Stromal cell of bone marrow (primary cell): ENCODE results near the gene LYSMD4.
"Not testable (repeated sequence)": the region's sequence is repeated elsewhere in the genome, so short reads cannot be mapped to it uniquely, and the experiment has no call there.

ENCODE experiments used
- DNase-seq: peaks from one replicate; pipeline ENCODE4 v3.0.0-alpha.2; 2012; ENCODE audit warnings: low read depth

The LYSMD4 gene

GRCh38 chr15:99733268-99734039, at the start of gene LYSMD4:
LYSMD4 (minus strand) TSS chr15:99733437; CDS start chr15:99731999, 1,438 bp downstream.
- peak; percentile 87 for DNase-seq

DNA sequence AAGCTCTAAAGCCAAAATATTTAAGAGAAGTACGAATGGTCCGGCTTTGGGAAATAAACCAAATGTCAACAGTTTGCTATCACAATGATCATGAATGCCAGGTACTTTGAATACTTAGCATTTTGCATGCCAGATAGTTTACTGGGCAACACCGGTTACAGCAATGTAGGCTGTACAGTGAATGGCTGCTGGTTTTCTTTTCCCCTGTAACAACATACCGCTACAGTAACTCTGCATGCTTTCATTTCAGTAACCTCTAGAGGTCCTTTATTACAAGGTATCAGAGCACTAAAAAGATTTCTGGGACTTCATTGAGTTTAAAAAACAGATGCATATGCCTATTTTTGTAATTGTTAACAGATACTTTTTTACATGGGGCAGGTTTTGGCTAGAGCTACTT, 48.8 kb upstream of the LYSMD4 start:
- DNase-seq: not testable (repeated sequence)

DNA sequence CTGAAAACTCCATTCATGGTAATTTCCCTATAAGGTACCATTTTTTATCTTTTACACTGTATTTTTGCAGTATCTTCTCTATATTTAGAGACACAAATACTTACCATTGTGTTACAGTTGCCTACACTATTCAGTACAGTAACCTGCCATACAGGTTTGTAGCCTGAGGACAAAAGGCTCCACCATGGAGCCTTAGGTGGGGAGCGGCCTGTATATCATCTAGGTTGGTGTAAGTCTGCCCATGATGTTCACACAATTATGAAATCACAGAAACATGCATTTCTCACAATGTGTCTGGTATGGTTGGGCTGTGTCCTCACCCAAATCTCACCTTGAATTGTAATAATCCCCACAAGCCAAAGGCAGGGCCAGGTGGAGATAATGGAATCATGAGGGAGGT, 43.9 kb upstream of the LYSMD4 start:
- no peak for DNase-seq

DNA sequence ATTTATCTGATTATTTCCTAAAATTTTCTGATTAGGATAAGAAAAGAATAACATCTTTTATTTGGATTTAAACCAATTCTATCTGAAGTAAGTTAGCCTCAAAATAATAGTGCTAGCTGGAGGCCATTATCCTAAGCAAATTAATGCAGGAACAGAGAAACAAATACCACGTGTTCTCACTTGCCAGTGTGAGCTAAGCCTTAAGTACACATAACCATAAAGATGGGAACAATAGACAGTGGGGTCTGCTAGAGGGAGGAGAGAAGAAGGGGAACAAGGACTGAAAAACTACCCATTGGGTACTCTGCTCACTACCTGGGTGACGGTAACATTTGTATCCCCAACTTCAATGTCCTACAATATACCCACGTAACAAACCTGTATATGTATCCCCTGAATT, 31.3 kb upstream of the LYSMD4 start:
- no peak for DNase-seq

DNA sequence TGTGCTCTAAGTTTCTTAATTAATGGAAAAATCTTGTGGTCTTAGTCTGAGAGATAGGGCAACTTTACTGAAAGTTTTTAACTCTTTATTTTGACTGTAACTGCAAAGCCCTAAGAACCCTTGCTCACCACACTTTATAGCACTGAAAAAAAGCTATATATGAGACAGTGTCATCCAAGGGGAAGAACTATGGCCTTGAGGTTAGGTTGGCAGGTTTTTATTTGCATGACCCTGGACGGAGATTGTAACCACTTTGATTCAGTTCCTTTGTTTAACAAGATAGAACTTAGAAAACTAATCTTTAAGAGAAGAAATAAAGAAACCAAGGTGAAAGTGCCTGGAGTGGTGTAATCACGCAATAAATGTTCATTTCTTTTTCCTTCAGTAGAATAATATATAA, 30.6 kb upstream of the LYSMD4 start:
- DNase-seq: no peak

DNA sequence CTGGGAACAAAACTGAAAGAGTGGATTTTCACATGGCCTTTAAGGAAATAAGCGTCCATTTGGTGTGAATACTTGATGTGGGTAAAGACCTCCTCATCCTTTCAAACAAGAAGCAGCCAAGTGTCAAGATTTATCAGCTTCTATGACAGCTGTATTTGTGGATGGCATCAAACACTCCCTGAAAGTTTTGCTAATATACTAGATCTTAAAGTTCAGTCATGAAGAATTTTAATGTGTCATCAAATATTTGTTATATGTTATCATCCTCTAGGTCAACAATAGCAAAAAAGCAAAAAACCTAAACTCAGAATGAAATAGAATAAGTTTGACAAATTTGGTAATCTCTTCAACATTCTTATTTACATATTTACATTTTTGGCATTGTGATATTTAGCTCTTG, 29.1 kb upstream of the LYSMD4 start:
- DNase-seq: no peak

DNA sequence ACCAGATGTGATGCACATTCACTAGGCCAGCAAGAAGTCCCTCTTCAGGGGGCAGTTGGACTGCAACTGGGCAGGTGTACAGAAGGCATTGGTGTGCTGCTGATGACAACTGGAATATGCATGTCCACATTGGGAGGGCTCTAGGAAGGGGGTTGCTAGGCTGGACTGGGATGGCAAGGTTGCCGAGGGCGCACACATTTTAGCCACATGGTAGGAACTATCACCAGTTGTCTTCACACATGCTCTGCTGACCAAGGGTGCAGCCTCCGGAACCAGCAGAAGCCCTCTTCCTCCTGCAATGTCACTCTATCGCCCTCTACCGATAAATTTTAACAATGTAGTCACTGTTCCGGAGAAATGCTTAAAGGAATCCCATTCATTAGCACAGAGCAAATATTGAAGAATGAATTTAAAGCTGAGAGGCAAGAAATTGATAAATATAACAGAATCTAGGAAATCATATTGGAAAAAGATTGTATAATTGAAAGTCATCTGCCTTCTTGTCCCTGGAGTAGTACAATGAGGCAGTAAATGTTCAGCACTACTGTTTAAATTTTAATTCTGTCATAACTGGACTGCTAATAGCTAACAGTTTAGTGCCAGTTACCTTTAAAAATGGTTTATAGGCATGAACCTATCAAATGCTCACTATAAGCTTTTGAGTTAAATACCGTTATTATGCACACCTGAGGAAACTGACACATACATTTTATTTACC, 22.6 kb upstream of the LYSMD4 start:
- peak; percentile 43 for DNase-seq

GRCh38 chr15:99753066-99753465, 19.8 kb upstream of the LYSMD4 start:
- no peak for DNase-seq

- no peak for DNase-seq
These were observed 19.3 kb upstream of the LYSMD4 start for GRCh38 chr15:99752556-99752955.

GRCh38 chr15:99750326-99750725, 17.1 kb upstream of the LYSMD4 start:
- not testable (repeated sequence) for DNase-seq

DNA sequence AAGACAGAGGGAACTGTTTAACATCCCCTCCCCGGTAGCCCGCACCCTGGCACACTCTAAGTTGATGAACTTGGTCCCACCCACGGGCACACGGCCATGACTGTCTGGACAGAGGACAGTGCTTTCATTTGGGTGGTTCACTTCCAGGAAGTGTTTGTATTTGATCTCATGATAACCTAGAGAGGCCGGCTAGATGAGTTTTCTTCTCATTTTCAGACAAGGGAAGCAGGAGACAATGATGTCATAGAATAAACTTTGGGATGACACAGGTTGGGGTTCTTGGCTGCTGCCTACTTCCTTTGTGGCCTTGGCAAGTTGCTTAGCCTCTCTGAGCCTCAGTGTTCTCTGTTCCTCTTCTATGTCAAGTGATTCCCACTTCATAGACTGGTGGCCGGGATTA, 16.1 kb upstream of the LYSMD4 start:
- DNase-seq: no peak

DNA sequence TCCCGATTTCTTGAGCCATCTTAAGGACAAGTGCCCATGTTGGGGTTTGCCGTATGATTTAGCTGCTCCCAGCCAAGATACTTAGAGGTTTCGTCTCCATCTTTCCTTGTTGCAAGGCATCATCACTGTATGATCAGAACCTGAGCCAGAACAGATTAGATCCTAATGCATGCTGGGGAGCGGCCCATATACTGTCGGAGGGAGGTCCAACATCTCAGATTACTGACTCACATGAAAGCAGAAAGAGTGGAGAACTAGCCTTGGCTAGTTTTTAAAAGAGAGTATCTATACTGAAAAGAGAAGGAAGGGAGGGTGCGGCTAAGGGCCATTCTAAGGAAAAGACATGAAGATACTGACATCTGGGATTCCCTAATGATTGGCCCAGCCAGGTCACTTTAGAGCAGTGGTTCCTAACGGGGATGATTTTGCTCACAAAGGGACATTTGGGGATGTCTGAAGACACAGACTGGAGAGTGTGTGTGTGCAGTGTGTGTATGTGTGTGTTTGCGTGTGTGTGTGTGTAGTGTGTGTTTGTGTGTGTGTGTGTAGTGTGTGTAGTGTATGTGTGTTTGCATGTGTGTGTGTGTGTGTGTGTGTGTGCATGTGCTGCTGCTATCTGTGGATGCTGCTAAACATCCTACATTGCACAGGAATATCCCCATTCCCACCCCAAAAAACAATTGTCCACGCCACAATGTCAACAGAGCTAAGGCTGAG, 12.3 kb upstream of the LYSMD4 start:
- no peak for DNase-seq

GRCh38 chr15:99744142-99744541, 10.9 kb upstream of the LYSMD4 start:
- no peak for DNase-seq

- no peak for DNase-seq
These were observed 8.6 kb upstream of the LYSMD4 start for GRCh38 chr15:99741835-99742234.

DNA sequence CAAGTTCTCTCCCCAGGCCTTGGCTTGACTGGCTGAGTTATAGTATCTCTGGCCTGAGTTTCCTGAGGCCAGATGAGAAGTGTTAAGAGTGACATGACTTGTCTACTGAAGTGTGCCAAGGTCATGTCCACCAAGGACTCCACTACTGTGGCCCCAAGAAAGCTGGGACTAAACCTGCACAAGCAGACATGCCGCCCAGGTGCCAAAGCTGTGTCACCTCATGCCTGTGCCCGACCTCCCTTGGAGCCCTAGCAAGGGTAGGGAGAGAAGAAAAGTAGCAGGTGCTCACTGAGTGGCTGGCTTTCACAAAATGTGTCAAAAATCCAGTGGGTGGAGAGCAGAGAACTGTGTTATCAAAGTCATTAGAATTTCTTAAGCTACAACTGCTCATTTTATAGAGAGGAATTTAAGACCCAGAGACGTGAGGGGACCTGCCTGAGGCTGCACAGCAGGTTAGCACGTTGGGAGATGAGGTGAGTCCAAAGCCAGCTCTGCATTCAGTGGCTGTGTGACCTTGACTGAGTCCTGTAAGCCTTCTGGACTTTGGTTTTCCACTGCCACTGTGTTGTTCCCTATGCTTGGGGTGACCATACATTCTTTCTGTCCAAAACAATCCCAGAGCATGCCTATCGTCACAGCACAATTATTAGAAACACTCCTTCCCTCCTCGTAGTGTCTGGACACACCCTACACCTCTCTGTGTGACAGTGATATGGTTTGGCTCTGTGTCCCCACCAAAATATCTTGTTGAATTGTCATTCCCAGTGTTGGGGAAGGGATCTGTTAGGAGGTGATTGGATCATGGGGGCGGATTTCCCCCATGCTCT, 5.0 kb upstream of the LYSMD4 start:
- no peak for DNase-seq

DNA sequence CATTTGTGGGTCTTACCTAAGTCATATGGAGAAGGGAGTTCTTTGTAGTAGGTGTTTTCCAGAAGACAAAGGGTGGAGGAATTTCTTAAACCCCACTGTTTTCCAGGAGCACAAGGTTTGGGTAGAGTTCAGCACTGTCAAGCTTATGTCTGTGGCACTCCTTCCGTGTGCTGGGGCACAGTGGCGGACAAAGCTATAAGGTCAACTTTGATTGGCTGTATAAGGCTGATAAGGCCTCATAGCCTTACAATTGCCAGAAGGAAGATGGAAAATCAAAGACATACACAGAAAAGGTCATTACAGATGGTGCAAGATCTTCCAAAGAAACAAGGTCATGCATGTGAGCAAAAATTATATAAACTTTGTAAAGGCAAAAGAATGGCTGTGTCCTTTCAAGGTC, 3.5 kb upstream of the LYSMD4 start:
- no peak for DNase-seq

GRCh38 chr15:99735868-99736267, 2.6 kb upstream of the LYSMD4 start:
- DNase-seq: no peak

DNA sequence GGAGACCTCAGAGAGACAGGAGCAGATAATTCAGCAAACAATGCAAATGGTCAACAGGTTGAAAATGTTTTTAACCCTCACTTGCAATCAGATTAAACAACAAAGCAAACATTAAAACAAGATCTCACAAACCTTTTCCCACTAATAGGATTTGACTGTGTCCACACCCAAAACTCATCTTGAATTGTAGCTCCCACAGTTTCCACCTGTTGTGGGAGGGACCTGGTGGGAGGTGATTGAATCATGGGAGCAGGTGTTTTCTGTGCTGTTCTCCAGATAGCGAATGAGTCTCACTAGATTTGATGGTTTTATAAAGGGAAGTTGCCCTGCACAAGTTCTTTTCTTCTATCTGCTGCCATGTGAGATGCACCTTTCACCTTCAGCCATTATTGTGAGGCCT, 1.3 kb upstream of the LYSMD4 start:
- no peak for DNase-seq

- DNase-seq: not testable (repeated sequence)
These were observed 729 bp upstream of the LYSMD4 start for GRCh38 chr15:99734040-99734291.

DNA sequence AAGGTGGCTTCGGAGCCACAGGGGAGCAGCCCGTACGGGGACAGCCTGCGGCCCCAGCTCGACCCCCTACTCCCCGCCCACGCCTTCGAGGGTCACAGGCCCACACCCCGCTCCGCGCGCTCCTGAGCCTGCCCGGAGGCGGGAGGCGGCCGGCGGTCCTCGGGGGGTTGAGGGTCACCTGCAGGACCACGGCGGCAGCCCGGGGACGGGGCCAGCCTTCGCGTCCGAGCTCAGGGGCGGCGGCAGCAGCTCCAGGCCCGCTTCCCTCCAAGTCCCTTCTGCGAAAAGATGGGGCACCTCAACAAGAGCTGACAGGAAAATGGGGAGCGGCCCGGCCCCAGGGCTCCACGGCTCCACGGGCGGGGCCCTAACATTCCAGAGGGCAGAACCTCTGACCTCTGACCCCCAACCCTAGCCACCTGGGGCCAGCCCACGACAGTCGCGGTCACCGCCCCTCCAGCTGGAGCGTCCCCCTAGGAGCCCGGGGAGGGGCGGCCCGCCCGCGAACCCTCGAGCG, 428 bp downstream of the LYSMD4 start:
- no peak for DNase-seq

- DNase-seq: no peak
These were observed 1.0 kb downstream of the LYSMD4 start for GRCh38 chr15:99732124-99732750.
